ENCODE results near the gene FMNL2.

FMNL2 gene

DNA sequence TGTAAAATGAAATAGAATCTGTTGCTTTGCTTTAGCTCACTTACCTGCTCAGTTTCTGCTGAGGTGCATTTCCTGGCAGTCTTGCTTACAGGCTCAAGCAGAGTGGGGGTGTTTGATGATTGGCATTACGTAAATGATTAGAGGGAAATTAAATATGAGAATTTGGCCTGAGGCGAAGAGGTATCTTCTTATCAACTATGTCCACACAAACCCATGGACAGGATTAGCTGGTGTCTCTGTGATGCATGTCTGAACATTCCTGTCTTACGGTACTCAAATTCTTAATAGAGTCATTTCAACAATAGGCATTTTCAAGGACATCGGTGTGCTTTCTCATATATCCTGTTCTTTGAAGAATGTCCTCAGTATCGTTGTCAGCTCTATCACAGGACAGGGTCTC is 280.2 kb downstream of the FMNL2 start (continued):
- TF ChIP-seq, protein P1, sequence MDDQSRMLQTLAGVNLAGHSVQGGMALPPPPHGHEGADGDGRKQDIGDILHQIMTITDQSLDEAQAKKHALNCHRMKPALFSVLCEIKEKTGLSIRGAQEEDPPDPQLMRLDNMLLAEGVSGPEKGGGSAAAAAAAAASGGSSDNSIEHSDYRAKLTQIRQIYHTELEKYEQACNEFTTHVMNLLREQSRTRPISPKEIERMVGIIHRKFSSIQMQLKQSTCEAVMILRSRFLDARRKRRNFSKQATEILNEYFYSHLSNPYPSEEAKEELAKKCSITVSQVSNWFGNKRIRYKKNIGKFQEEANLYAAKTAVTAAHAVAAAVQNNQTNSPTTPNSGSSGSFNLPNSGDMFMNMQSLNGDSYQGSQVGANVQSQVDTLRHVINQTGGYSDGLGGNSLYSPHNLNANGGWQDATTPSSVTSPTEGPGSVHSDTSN (CRISPR knock-in tag; IDR thresholded peaks at IDR 0.05) = no peak
- no peak for TF ChIP-seq GLI2 (tag by site-specific recombination; IDR thresholded peaks at IDR 0.05; ENCODE audit: borderline replicate concordance, low read depth)
- TF ChIP-seq, protein P2, sequence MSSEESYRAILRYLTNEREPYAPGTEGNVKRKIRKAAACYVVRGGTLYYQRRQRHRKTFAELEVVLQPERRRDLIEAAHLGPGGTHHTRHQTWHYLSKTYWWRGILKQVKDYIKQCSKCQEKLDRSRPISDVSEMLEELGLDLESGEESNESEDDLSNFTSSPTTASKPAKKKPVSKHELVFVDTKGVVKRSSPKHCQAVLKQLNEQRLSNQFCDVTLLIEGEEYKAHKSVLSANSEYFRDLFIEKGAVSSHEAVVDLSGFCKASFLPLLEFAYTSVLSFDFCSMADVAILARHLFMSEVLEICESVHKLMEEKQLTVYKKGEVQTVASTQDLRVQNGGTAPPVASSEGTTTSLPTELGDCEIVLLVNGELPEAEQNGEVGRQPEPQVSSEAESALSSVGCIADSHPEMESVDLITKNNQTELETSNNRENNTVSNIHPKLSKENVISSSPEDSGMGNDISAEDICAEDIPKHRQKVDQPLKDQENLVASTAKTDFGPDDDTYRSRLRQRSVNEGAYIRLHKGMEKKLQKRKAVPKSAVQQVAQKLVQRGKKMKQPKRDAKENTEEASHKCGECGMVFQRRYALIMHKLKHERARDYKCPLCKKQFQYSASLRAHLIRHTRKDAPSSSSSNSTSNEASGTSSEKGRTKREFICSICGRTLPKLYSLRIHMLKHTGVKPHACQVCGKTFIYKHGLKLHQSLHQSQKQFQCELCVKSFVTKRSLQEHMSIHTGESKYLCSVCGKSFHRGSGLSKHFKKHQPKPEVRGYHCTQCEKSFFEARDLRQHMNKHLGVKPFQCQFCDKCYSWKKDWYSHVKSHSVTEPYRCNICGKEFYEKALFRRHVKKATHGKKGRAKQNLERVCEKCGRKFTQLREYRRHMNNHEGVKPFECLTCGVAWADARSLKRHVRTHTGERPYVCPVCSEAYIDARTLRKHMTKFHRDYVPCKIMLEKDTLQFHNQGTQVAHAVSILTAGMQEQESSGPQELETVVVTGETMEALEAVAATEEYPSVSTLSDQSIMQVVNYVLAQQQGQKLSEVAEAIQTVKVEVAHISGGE (tag by site-specific recombination; conservative IDR thresholded peaks at IDR 0.05; ENCODE audit: low read depth) = no peak
- TF ChIP-seq GLI4 (tag by site-specific recombination; IDR thresholded peaks at IDR 0.05) = no peak
- no peak for TF ChIP-seq ZNF549 (tag by site-specific recombination; IDR thresholded peaks at IDR 0.05)
- TF ChIP-seq, protein P3, sequence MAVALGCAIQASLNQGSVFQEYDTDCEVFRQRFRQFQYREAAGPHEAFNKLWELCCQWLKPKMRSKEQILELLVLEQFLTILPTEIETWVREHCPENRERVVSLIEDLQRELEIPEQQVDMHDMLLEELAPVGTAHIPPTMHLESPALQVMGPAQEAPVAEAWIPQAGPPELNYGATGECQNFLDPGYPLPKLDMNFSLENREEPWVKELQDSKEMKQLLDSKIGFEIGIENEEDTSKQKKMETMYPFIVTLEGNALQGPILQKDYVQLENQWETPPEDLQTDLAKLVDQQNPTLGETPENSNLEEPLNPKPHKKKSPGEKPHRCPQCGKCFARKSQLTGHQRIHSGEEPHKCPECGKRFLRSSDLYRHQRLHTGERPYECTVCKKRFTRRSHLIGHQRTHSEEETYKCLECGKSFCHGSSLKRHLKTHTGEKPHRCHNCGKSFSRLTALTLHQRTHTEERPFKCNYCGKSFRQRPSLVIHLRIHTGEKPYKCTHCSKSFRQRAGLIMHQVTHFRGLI (tag by site-specific recombination; IDR thresholded peaks at IDR 0.05) = no peak
- TF ChIP-seq, protein P4, sequence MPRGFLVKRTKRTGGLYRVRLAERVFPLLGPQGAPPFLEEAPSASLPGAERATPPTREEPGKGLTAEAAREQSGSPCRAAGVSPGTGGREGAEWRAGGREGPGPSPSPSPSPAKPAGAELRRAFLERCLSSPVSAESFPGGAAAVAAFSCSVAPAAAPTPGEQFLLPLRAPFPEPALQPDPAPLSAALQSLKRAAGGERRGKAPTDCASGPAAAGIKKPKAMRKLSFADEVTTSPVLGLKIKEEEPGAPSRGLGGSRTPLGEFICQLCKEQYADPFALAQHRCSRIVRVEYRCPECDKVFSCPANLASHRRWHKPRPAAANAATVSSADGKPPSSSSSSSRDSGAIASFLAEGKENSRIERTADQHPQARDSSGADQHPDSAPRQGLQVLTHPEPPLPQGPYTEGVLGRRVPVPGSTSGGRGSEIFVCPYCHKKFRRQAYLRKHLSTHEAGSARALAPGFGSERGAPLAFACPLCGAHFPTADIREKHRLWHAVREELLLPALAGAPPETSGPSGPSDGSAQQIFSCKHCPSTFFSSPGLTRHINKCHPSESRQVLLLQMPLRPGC (tag by site-specific recombination; IDR thresholded peaks at IDR 0.05) = no peak
- no peak for TF ChIP-seq ZSCAN23 (tag by site-specific recombination; IDR thresholded peaks at IDR 0.05)
- TF ChIP-seq ZNF654 (tag by site-specific recombination; IDR thresholded peaks at IDR 0.05; ENCODE audit: low read depth) = no peak
- no peak for TF ChIP-seq ZNF146 (tag by site-specific recombination; IDR thresholded peaks at IDR 0.05)
- no peak for TF ChIP-seq ZSCAN30 (tag by site-specific recombination; IDR thresholded peaks at IDR 0.05)
- TF ChIP-seq, protein P5, sequence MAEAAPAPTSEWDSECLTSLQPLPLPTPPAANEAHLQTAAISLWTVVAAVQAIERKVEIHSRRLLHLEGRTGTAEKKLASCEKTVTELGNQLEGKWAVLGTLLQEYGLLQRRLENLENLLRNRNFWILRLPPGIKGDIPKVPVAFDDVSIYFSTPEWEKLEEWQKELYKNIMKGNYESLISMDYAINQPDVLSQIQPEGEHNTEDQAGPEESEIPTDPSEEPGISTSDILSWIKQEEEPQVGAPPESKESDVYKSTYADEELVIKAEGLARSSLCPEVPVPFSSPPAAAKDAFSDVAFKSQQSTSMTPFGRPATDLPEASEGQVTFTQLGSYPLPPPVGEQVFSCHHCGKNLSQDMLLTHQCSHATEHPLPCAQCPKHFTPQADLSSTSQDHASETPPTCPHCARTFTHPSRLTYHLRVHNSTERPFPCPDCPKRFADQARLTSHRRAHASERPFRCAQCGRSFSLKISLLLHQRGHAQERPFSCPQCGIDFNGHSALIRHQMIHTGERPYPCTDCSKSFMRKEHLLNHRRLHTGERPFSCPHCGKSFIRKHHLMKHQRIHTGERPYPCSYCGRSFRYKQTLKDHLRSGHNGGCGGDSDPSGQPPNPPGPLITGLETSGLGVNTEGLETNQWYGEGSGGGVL (tag by site-specific recombination; IDR thresholded peaks at IDR 0.05) = no peak

DNA sequence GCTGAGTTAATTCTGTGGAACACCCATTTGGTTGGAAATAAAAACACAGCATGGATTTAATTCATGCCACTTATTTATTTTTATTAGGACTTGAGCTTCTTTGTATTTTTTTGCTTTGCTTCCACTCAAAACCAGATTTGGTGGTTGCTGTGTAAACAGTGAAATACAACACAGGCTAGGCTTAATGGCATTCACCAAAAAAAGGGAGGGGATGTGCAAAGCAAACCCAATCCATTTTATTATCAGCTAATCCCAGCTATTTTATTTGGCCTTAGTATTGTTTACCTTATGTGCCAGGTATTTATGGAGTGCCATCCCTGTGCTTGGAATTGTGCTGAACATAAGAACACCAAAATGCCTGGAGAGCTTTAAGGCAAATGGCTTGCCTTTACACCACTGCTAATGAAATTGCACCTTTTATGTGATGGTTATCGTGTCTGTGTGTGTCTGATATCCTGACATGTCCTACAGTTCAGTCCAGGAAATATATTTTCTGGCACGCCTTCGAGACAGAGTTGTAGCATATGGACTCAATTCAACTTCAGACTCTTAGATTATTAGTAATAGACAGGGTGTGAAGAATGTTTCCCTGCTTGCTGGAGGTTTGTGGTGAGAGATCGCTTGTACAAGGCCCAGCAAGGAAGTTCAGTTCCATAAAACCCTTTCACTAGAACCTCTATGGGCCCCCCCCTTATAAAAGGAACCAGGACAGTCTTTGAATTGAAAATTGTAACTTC is 282.6 kb downstream of the FMNL2 start:
- peaks cover 11 to 66% of the 10 kb centered on the region in 2 experiments; a peak in 1 of 3 replicates for H3K36me3 ChIP-seq (ENCODE audit: control insufficient read depth in 2 of 2, insufficient read depth in 1 of 2, low read length in 2 of 2)
- H3K9me3 ChIP-seq (ENCODE audit: control insufficient read depth, insufficient read depth, low read depth, low read length) = no peaks in the 10 kb centered on the region
- H3K4me3 ChIP-seq (ENCODE audit: low read depth, low read length) = no peak overlapping the region
- no peak overlapping the region for H3K27ac ChIP-seq (ENCODE audit: extremely low read depth, low read depth, low read length)
- no peaks in the 10 kb centered on the region for H3K4me1 ChIP-seq (ENCODE audit: control insufficient read depth, insufficient read depth, low read length)
- TF ChIP-seq ZNF214 (tag by site-specific recombination; IDR thresholded peaks at IDR 0.05; ENCODE audit: borderline replicate concordance) = no peak
- no peak for TF ChIP-seq ZNF221 (tag by site-specific recombination; IDR thresholded peaks at IDR 0.05; ENCODE audit: borderline replicate concordance)
- no peak for TF ChIP-seq ZNF211 (tag by site-specific recombination; IDR thresholded peaks at IDR 0.05; ENCODE audit: low read depth)
- TF ChIP-seq, protein P1 (CRISPR knock-in tag; IDR thresholded peaks at IDR 0.05) = no peak
- no peak for TF ChIP-seq PRDM1 (tag by site-specific recombination; IDR thresholded peaks at IDR 0.05)
- ChIA-PET CTCF (interaction anchor here (1.3 to 1.6 kb wide), 3 partner anchors 10 to 19 kb away, joined by 3 to 6 read pairs (median 5); no protein-coding TSS in a partner anchor), POLR2A (no interaction called here)

Measured in HEK293 (cell line).